NCI-H82 (cell line): Measurements from ENCODE around the gene NCF4.

Experiments
- DNase-seq: peaks from one replicate; lab custom pipeline; 2025; lab: John Stamatoyannopoulos, UW

Gene NCF4

GRCh38 chr22:36860821-36861659 lies at the start of gene NCF4:
Gene NCF4 (plus strand): TSS chr22:36861006. CDS start chr22:36861172, 166 bp downstream.
- DNase-seq = no peak

GRCh38 chr22:36811094-36811800 lies 49.6 kb upstream of the NCF4 start:
- no peak for DNase-seq

GRCh38 chr22:36814801-36815200 lies 46.0 kb upstream of the NCF4 start:
- DNase-seq = no peak

- DNase-seq = no peak
Observed at GRCh38 chr22:36815558-36816338, 45.1 kb upstream of the NCF4 start.

GRCh38 chr22:36816339-36816635 lies 44.5 kb upstream of the NCF4 start:
- no peak for DNase-seq

- no peak for DNase-seq
Observed at GRCh38 chr22:36816636-36817524, 43.9 kb upstream of the NCF4 start, which contains the start of gene PVALB. Gene PVALB (minus strand): TSS chr22:36817035. CDS start chr22:36817005, 30 bp downstream.

- no peak for DNase-seq
Observed at GRCh38 chr22:36817525-36817848, 43.3 kb upstream of the NCF4 start.

- peak; percentile 9 for DNase-seq
Observed at GRCh38 chr22:36818010-36818642, 42.7 kb upstream of the NCF4 start.

GRCh38 chr22:36819112-36819511 lies 41.7 kb upstream of the NCF4 start:
- no peak for DNase-seq

- DNase-seq = no peak
Observed at GRCh38 chr22:36822581-36822980, 38.2 kb upstream of the NCF4 start.

GRCh38 chr22:36823186-36823839 lies 37.5 kb upstream of the NCF4 start:
- no peak for DNase-seq

- DNase-seq = no peak
Observed at GRCh38 chr22:36824655-36825054, 36.2 kb upstream of the NCF4 start.

GRCh38 chr22:36826262-36826661 lies 34.5 kb upstream of the NCF4 start:
- no peak for DNase-seq

GRCh38 chr22:36828815-36829214 lies 32.0 kb upstream of the NCF4 start:
- DNase-seq = no peak

- DNase-seq = no peak
Observed at GRCh38 chr22:36829370-36830002, 31.3 kb upstream of the NCF4 start.

- no peak for DNase-seq
Observed at GRCh38 chr22:36830601-36831000, 30.2 kb upstream of the NCF4 start.

GRCh38 chr22:36831206-36831605 lies 29.6 kb upstream of the NCF4 start:
- DNase-seq = no peak

- DNase-seq = no peak
Observed at GRCh38 chr22:36831717-36832116, 29.1 kb upstream of the NCF4 start.

GRCh38 chr22:36833073-36833472 lies 27.7 kb upstream of the NCF4 start:
- DNase-seq = no peak

GRCh38 chr22:36835903-36836302 lies 24.9 kb upstream of the NCF4 start:
- DNase-seq = no peak
